C4-2B (cell line): ENCODE measurements around the gene MAP3K5.

Experiments used
- ZFX ChIP-seq: fragments of 450-650 bp; IDR thresholded peaks from 2 replicates; pipeline ENCODE4 v1.6.1; 2017
- TF ChIP-seq, protein P1 (sequence below): fragments of 450-650 bp; conservative IDR thresholded peaks from 2 replicates; pipeline ENCODE4 v1.5.1; 2017; ENCODE audit warnings: mild to moderate bottlenecking

DNA sequence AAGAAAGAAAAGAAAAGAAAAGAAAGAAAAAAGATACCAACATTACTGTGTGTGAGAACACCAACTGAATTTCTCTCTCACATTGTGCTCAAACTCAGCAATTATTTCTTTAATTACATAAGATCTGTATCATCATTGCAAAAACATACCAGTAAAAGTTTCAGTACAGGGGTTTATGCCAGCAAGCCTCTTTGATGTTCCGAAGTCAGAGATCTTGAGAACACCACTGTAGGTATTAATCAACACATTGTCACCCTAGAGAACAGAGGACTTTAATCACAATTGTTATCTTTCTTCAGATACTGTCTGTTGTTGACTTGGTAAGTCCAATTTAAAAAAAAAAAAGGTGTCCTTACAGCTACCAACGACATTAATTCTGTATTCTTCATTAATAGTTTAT is 181.1 kb downstream of the MAP3K5 start:
- TF ChIP-seq, protein P1, sequence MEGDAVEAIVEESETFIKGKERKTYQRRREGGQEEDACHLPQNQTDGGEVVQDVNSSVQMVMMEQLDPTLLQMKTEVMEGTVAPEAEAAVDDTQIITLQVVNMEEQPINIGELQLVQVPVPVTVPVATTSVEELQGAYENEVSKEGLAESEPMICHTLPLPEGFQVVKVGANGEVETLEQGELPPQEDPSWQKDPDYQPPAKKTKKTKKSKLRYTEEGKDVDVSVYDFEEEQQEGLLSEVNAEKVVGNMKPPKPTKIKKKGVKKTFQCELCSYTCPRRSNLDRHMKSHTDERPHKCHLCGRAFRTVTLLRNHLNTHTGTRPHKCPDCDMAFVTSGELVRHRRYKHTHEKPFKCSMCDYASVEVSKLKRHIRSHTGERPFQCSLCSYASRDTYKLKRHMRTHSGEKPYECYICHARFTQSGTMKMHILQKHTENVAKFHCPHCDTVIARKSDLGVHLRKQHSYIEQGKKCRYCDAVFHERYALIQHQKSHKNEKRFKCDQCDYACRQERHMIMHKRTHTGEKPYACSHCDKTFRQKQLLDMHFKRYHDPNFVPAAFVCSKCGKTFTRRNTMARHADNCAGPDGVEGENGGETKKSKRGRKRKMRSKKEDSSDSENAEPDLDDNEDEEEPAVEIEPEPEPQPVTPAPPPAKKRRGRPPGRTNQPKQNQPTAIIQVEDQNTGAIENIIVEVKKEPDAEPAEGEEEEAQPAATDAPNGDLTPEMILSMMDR = no peak
- no peak for TF ChIP-seq ZFX
